Left kidney (tissue), 2 donors: ENCODE results near the gene NR2F1-AS1. TPM values are rescaled to one million over a fixed set of nuclear protein-coding genes. Genes with fewer than 3 reads are reported as not detected.
A peak's percentile ranks its signal among the peaks of the same experiment; 100 is the strongest.
"Not testable (repeated sequence)": the region's sequence is repeated elsewhere in the genome, so short reads cannot be mapped to it uniquely, and the experiment has no call there.

Experiments used
- DNase-seq: peaks from one replicate; pipeline ENCODE4 v3.0.0-alpha.2; 2013
- polyA plus RNA-seq: library from polyadenylated mRNA; unstranded; fragments of 120-200 nt; gene quantifications from one replicate; pipeline ENCODE4 v1.2.1, GENCODE V29; 2013; ENCODE audit not compliant: insufficient read length

The NR2F1-AS1 gene
- polyA plus RNA-seq, 1 donor: 59.1 TPM

- peak; percentile 46 for DNase-seq
Observed at GRCh38 chr5:93532370-93532769, 48.6 kb downstream of the NR2F1-AS1 start.

GRCh38 chr5:93521815-93522214 is 59.2 kb downstream of the NR2F1-AS1 start:
- not testable (repeated sequence) for DNase-seq

- no peak for DNase-seq
Observed at GRCh38 chr5:93519740-93520139, 61.3 kb downstream of the NR2F1-AS1 start.

GRCh38 chr5:93517828-93518227 is 63.2 kb downstream of the NR2F1-AS1 start:
- DNase-seq: no peak

GRCh38 chr5:93513298-93513697 is 67.7 kb downstream of the NR2F1-AS1 start:
- DNase-seq: no peak

- no peak for DNase-seq
Observed at GRCh38 chr5:93512799-93513198, 68.2 kb downstream of the NR2F1-AS1 start.

- no peak for DNase-seq
Observed at GRCh38 chr5:93511445-93511844, 69.6 kb downstream of the NR2F1-AS1 start.

- no peak for DNase-seq
Observed at GRCh38 chr5:93510626-93511380, 70.2 kb downstream of the NR2F1-AS1 start.

- not testable (repeated sequence) for DNase-seq
Observed at GRCh38 chr5:93505553-93505952, 75.5 kb downstream of the NR2F1-AS1 start.

GRCh38 chr5:93503598-93504067 is 77.4 kb downstream of the NR2F1-AS1 start:
- DNase-seq: no peak

GRCh38 chr5:93497096-93497495 is 83.9 kb downstream of the NR2F1-AS1 start:
- no peak for DNase-seq

- no peak for DNase-seq
Observed at GRCh38 chr5:93479982-93480509, 101.0 kb downstream of the NR2F1-AS1 start.

- no peak for DNase-seq
Observed at GRCh38 chr5:93477816-93478215, 103.2 kb downstream of the NR2F1-AS1 start.

GRCh38 chr5:93476251-93476742 is 104.7 kb downstream of the NR2F1-AS1 start:
- DNase-seq: no peak

- DNase-seq: no peak
Observed at GRCh38 chr5:93462916-93463315, 118.1 kb downstream of the NR2F1-AS1 start.

GRCh38 chr5:93461756-93462155 is 119.3 kb downstream of the NR2F1-AS1 start:
- DNase-seq: no peak

- DNase-seq: no peak
Observed at GRCh38 chr5:93460286-93460685, 120.7 kb downstream of the NR2F1-AS1 start.

- DNase-seq: not testable (repeated sequence)
Observed at GRCh38 chr5:93456796-93457195, 124.2 kb downstream of the NR2F1-AS1 start.

- DNase-seq: no peak
Observed at GRCh38 chr5:93454896-93455295, 126.1 kb downstream of the NR2F1-AS1 start.

- no peak for DNase-seq
Observed at GRCh38 chr5:93452255-93452654, 128.8 kb downstream of the NR2F1-AS1 start.

GRCh38 chr5:93438124-93438523 is 142.9 kb downstream of the NR2F1-AS1 start:
- DNase-seq: no peak

GRCh38 chr5:93436083-93436482 is 144.9 kb downstream of the NR2F1-AS1 start:
- DNase-seq: no peak

- DNase-seq: no peak
Observed at GRCh38 chr5:93433422-93433821, 147.6 kb downstream of the NR2F1-AS1 start.

GRCh38 chr5:93431250-93431649 is 149.8 kb downstream of the NR2F1-AS1 start:
- DNase-seq: no peak
